NCI-H2107 (cell line): ENCODE results near the gene AGTR1.
"Not testable (repeated sequence)": the region's sequence is repeated elsewhere in the genome, so short reads cannot be mapped to it uniquely, and the experiment has no call there.

Source experiments
- DNase-seq: peaks from one replicate; lab custom pipeline; 2025; lab: John Stamatoyannopoulos, UW

The AGTR1 gene

DNA sequence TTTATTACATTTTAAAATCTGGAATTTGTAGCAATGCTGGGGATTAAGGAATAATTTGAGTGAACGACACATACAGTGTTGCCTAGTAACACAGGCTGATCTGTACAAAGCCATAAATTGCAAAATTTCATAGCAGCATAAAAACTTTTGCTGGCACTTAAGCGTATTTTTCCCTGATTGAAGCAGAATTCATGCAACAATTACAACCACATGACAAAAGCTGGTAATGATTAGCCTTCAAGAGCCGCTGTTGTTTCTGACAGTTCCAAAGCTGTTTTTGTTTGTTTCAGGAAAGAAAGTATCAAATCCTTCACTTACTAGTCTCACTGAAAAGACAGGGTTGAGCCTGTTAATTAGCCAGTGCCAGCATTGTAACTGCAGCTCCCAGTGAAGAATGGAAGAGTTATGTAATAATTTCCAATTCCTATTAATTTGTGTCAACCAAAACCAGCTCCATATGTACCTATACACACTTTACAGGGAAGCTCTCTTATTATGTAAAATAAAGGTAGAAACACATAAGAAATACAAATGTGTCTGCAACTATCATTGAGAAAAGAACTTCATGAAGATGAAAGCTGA is 60.7 kb downstream of the AGTR1 start:
- no peak for DNase-seq

DNA sequence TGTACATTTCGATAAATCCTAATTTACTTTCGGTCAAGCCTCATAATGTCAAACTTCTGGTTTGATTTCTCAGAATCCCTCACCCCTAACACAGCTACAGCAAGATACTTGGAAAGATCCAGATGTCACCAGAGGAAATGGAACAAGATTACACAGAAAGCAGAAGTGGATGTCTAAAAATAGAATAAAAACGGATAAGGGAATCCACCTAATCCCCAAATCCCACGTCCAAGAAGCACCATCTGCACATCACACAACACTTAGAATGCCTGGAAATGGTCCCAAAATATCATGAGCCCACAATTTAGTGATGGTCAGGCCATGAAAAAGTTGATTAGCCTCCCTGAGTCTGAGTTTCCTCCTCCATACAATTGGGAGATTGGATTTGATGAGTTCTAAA is 61.7 kb downstream of the AGTR1 start:
- DNase-seq: no peak

DNA sequence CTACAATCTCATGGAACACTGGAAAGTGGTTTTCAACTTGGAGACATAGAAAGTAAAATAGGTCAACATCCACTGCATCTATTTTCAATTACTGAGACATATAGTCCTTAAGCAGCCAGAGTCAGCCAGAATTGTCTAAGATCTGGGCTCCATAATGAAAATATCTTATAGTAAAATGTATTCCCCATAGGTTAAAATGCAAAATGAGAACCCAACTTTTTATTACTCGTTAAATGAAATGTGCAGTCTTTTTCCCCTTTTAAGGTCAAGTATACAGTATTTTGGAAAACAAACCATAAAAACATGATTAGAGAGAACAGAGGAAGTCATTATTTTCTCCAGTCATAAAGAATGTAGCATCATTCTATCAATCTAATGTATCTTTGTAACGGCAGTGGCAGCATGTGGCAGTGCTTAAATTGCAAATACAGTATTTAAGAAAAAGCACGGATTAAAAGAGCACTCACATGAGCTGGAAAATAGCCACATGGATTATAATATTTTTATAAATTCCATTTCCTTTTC is 65.5 kb downstream of the AGTR1 start:
- DNase-seq: no peak

DNA sequence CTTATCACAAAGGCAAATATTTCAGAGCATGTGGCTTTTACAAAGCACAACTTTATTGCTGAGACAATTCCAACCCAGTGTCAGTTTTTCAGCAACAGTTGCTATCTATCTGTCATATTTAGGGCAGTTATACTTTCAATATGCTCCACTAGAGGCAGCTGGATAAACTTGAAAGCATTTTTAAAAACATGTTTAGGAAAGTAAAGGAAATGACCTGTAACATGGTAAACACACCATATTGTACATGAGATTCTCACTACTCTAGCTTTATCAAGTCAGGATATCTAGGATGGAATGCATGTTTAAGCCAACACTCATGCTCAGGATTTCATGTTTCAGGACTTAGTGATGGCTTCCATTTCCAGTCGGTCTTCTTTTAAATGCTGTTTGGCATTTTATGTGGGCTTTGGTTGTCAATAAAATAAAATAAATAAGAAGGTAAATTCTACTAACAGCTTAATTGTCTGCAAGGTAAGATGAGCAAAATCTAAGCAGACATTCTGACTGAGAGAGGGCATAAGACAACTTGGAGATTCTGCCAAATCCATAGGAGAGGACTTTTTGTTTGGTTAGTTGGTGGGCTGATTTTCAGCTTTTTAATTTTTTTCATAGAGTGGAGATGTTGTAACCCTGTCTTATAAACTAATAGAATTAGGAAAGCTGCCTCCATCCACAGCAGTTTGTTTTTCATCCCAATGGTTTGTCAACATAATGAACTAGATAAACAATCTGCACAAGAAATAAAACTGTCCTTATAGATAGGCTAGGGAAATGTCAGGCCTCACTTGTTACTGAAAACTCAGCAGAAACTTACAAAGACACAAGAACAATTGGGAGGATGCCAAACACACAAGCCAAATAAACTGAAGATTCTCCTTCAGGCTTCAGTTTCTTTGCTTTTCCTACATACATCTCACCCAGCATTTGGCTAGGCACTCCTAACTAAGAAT is 66.6 kb downstream of the AGTR1 start:
- no peak for DNase-seq

DNA sequence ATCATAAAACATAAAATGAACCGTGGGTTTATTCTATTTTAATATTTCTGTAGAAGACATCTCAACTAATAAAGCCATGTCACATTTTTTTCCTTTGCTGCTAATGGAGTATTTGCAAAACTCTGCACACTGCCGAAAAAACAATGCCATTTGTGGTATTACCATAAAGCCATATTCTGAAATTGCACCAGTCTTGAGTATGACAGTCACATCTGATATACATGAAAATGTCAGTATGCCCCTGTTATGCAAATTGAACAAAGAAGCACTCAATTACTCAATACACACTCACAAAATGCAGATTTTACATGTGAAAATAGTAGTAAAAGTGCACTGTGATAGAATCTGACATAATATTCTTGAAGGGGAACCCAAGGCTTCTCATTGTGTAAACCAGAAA is 74.7 kb downstream of the AGTR1 start:
- no peak for DNase-seq

DNA sequence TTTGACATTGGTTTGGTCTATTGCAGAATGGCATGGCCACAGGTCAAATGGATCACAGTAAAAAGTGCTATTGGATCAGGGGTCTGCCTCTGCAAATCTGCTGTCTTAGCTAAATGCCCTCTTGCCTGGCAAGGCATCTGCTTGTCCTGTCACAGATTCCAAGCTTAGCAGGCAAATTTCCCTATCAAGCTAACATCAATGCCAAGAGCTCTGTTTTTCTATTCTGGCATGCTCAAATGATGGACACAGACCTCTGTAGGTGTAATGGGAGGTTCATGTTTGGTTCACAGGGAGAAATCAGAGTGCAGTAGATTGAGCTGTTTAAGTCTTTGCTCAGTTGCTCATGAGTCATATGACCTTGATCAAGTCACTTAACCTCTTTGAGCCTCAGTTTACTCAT is 75.1 kb downstream of the AGTR1 start:
- DNase-seq: no peak

DNA sequence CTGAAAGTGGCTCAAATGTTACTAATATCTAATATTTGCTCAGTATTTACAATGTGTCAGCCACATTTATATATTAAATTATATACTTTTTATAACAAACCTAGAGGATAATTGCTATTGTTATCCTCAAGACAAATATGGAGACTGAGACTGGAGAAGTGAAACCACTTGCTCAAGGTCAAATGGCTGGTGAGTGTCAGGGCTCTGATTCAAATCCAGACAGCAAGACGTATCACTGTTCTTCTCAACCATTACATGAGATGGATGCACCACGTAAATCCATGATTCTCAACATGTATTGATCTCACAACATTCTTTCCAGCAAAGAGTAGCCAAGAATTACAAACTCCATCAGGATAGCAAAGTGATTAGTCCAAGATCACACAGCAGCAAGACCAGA is 76.1 kb downstream of the AGTR1 start:
- no peak for DNase-seq

DNA sequence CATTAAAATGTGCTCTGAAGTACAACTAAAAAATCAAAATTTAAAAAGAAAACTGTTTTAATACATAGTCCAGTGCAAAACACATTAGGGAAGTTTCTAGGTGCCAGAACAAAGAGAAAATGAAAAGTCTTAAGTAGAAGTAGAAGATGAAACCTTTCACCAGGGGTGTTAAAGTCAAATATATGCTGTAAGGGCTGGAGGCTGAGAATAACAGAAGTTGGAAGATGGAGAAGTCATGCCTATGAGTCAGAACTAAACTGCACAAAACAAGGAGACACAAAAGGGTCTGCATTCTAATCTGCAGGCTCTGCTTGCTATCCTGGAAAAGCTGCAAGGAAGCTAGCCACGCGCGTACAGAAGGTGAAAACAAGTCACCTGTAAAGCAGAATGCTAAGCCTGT is 81.2 kb downstream of the AGTR1 start:
- DNase-seq: no peak

DNA sequence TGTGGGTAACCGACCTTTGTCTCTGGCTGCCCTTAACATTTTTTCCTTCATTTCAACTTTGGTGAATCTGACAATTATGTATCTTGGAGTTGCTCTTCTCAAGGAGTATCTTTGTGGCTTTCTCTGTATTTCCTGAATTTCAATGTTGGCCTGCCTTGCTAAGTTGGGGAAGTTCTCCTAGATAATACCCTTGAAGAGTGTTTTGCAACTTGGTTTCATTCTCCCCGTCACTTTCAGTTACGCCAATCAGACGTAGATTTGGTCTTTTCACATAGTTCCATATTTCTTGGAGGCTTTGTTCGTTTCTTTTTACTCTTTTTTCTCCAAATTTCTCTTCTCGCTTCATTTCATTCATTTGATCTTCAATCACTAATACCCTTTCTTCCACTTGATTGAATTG is 87.3 kb downstream of the AGTR1 start:
- DNase-seq: not testable (repeated sequence)

DNA sequence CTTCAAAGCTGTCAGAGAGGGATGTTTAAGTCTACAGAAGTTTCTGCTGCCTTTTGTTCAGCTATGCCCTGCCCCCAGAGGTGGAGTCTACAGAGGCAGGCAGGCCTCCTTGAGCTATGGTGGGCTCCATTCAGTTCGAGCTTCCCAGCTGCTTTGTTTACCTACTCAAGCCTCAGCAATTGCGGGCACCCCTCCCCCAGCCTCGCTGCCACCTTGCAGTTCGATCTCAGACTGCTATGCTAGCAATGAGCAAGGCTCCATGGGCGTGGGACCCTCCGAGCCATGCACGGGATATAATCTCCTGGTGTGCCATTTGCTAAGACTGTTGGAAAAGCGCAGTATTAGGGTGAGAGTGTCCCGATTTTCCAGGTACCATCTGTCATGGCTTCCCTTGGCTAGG is 88.5 kb downstream of the AGTR1 start:
- not testable (repeated sequence) for DNase-seq

DNA sequence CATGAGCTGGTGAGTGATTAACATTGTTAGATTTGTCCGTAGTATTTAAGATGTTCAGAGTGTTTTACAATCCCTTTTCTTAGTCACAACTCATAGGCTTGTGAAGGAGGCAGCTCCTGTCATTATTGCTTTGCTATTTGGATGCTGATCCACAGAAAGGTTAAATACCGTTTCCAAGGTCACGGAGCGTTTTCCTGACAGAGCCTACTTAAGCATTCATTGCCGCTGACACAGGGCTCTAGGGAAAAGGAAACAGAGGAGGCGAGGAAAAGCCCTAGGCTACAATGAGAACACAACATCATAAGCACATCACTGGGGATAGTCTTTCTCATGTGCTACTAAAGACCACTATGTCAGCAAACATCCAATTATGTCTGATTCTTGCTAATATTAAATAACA is 91.4 kb downstream of the AGTR1 start:
- no peak for DNase-seq

DNA sequence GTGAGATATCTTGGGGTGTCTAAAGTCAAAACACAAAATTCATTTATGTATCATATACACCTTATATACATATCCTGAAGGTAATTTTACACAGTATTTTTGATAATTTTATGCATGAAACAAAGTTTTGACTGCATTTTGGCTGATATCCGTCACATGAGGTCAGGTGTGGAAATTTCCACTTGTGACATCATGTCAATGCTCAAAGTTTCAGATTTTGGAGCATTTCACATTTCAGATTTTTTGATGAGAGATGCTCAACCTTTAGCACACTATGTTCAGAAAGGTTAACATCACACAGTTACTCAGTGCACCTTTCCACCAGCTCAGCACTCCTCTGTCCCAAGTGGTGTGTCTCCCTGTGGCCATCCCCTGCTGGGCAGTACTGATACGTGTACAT is 92.2 kb downstream of the AGTR1 start:
- DNase-seq: no peak

DNA sequence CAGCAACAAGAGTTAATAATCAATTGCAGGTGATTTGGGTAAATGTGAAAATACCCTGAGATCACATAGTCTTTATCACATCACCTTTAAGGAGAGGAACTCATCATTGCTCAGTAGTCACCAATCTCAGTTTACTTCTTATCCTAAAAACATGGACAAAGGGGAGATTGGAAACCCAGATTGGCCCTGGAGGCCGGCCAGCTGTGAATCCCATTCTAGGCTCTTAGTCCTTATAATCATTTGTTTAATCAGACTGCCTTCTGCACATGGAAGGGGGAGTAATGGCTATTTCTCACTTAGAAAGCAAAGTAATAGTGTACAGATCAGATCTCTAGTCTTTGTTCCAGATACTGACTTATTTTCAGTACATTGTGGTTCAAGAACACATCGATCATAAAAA is 92.7 kb downstream of the AGTR1 start:
- DNase-seq: no peak

DNA sequence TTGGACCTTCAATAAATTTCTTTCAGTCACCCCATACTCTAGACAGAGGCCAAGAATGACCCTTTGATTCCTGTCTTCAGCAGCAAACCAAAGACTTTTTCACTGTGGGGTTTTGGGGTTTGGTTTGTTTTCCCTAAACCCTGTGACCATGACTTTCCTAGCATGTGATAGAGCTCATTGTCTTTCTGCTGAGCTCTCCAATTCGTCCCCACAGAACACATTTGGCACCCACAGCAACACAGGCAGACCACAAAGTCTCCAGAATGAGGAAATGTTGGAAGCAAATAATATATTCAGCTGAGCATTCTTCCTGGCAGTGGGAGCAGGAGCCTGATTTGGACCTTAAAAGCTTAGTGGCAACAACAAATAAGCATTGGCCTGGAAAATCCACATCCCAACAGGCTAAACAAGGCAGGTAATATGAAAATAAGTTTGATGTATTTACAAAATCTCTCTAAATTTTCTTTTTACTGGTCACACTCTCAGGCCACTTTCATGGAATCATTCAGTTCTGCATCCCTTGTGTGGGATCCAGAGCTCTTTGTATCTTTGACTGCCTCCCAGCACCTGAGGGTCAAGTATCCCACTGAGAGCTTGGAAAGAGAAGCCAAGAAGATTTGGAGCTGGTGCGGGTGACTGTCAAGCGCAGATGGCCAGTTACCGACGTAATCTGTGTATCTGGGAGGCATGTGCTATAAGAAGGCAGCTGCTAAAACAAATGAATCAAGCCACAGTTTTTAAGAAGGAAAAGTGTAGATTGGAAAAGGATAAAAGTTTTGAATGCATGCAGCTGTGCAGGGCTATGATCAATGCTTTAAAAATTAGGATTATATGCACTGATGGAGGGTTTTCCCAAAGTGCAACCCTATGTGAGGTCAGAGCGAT is 93.4 kb downstream of the AGTR1 start:
- DNase-seq: no peak

DNA sequence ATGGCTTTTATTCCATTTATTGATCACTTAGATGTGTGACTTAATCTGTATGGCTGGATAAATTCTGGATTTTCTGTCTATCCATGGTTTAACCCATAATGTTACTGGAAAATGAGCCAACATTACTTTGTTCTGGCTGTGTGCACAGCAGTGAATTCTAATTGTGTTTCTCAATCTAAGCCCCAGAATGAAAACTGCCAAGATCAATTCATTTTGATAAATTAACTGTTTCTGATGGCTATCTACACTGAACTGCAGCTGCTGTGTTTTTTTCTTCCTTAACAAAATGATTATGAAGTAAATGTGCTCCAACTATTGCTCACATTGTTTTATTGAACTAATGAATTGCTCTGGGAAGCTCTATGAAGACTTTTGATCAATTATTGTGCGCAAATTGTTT is 94.2 kb downstream of the AGTR1 start:
- no peak for DNase-seq

DNA sequence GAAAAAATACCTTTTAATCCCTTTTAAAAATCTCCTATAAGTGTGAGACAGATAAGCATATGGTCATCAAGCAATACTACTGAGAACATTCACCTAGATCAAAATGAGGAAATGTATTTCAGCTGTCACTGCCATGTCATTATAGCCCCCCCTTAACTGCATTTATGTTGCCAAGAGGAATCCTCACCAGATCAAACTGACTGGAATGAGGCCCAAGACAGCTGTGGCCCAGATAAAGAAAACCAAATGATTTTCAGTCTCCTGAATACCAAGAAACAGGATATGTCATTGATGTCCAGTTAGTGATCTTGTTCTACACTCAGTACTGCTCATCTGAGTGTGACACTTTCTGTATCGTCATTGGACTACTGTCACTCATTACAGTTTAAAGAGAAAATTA is 94.8 kb downstream of the AGTR1 start:
- DNase-seq: no peak
